Fibroblast of lung (primary cell): ENCODE data around the gene SOX10.

ENCODE experiments used
- EZH2 ChIP-seq: IDR thresholded peaks from 2 replicates; pipeline ENCODE4 v1.5.1; 2012; ENCODE audit warnings: low read length, control low read depth, mild to moderate bottlenecking; ENCODE audit errors: missing control alignments
- TF ChIP-seq, protein P1 (sequence below), 2 donors: IDR thresholded peaks in 1 of 2; conservative IDR thresholded peaks in 1 of 2; 1 replicate in 1 of 2; 2 replicates in 1 of 2; pipeline ENCODE4 v1.5.1; 2011 to 2012; ENCODE audit warnings: low read length in 2 of 2, control low read depth in 1 of 2, inconsistent platforms in 1 of 2, low read depth in 1 of 2, mild to moderate bottlenecking in 1 of 2

DNA sequence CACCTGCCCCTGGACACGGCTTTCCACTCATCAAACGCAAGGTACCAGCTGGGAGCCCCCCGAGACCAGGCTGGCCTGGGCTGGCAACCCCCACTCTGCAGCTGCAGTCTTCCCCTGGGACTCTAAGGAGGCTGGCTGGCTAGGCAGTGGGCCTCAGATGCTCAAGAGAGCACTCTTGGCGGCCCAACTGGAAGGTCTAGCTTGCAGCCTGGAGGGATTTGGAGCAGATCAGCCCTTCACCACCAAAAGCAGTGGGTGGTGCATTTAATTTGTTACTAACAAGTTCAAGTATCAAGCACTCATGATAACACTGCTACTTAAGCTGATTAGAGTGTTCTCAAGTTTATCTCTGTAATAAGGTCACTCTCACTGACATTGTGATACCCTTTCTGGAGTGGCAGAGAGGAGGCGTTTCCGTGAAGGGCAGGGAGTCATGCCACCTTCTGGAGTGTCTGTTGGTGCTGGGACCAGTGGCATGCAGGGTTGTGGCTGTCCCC lies 52.4 kb downstream of the SOX10 start:
- TF ChIP-seq, protein P1, sequence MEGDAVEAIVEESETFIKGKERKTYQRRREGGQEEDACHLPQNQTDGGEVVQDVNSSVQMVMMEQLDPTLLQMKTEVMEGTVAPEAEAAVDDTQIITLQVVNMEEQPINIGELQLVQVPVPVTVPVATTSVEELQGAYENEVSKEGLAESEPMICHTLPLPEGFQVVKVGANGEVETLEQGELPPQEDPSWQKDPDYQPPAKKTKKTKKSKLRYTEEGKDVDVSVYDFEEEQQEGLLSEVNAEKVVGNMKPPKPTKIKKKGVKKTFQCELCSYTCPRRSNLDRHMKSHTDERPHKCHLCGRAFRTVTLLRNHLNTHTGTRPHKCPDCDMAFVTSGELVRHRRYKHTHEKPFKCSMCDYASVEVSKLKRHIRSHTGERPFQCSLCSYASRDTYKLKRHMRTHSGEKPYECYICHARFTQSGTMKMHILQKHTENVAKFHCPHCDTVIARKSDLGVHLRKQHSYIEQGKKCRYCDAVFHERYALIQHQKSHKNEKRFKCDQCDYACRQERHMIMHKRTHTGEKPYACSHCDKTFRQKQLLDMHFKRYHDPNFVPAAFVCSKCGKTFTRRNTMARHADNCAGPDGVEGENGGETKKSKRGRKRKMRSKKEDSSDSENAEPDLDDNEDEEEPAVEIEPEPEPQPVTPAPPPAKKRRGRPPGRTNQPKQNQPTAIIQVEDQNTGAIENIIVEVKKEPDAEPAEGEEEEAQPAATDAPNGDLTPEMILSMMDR (conservative IDR thresholded peaks at IDR 0.05 in 1 of 2, IDR thresholded peaks at IDR 0.05 in 1 of 2; ENCODE audit: low read depth in 1 of 2, low read length in 2 of 2), result no peak
- no peak for TF ChIP-seq EZH2
